Hepatocyte (in vitro differentiated cells): Measurements from ENCODE around the gene CACNA1C.

ENCODE experiments used
- CTCF ChIP-seq: fragments of 200-600 bp; sonication (generic); IDR thresholded peaks from 2 replicates; pipeline ENCODE4 v1.5.1; 2016; ENCODE audit warnings: antibody characterized with exemption, mild to moderate bottlenecking; ENCODE audit not compliant: poor library complexity
- EZH2 ChIP-seq: fragments of 200-600 bp; sonication (generic); IDR thresholded peaks from 2 replicates; pipeline ENCODE4 v1.6.1; 2016; ENCODE audit warnings: antibody characterized with exemption, mild to moderate bottlenecking, borderline replicate concordance

- TF ChIP-seq CTCF (no peak), EZH2 (no peak)
These were observed 161.6 kb downstream of the CACNA1C start for GRCh38 chr12:2214411-2214810.
